NCI-H1092 (cell line): ENCODE data around the gene MRPS14.
A peak's percentile ranks its signal among the peaks of the same experiment; 100 is the strongest.
"Not testable (repeated sequence)": the region's sequence is repeated elsewhere in the genome, so short reads cannot be mapped to it uniquely, and the experiment has no call there.

Experiments
- DNase-seq: peaks from one replicate; lab custom pipeline; 2025; lab: John Stamatoyannopoulos, UW

Gene MRPS14

DNA sequence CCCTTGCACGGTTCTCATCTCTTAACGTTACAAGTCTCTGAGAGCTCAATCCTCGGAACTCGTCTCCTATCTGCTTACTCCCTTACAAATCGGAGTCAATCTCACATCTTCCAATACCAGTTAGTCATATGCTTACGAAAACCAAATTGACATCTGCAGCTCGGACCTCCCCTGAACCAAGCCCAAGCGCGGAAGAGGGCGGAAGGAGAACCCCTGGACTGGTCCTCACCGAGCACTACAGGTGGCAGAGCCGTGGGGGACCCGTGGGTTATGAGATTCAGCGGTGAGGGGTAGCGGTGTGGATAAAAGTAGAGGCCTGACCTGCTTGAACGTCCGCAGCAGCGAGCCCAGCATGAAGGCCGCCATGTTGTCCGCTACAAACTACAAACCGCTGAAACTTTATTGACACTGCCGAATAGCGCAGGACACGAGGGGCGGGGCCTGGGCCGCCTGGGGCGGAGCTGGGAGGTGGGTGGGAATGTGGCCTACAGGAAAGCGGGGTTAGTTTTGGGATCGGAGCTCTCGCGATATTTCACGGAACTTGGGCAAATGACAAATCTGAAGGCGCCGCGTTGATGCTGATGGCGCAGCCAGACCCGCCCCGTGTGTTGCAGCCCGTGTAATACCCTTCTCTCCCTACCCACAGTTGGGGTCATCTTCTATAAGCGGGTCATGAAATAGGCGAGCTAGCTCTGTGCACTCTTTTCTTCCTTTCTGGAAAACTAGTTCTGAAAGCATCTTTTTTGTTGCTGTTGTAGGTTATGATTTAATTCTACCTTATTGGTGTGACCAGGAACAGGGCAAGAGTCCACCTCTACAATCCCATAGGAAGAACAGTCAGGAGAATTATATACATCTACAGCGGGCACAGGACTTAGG lies at the start of gene MRPS14:
TSS of gene MRPS14 (minus strand) at position 383 of the 879 bp plus-strand sequence. CDS start at position 366, 17 bp downstream.
- peak; percentile 99 for DNase-seq

- peak; percentile 13 for DNase-seq
These were observed 49.1 kb upstream of the MRPS14 start for GRCh38 chr1:175072099-175072951.

GRCh38 chr1:175071276-175071943 lies 48.2 kb upstream of the MRPS14 start:
- DNase-seq, result no peak

GRCh38 chr1:175070818-175071217 lies 47.6 kb upstream of the MRPS14 start:
- DNase-seq, result no peak

GRCh38 chr1:175067362-175068106 lies 44.3 kb upstream of the MRPS14 start, which contains the start of gene TNN:
TNN (plus strand) TSS chr1:175067833; CDS start chr1:175077419, 9,586 bp downstream.
- DNase-seq, result no peak

DNA sequence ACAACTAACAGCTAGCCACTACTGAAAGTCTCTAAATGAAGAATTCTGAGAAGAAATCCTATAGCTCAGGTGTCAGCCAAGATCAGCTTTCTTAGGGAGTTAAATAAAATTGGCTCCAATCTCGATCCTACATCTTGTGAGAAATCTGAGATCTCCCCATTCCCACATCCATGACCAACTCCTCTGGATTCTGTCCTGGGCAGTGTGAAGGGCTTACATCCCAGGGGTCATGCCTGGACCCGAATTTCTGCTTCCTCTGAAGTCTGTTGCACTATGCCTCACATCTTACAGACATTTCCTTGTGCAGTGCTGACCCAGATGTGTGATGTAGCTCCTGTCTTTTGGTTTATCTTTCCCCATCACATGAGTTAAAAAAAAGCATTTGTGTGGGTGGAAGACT lies 39.6 kb upstream of the MRPS14 start:
- no peak for DNase-seq

DNA sequence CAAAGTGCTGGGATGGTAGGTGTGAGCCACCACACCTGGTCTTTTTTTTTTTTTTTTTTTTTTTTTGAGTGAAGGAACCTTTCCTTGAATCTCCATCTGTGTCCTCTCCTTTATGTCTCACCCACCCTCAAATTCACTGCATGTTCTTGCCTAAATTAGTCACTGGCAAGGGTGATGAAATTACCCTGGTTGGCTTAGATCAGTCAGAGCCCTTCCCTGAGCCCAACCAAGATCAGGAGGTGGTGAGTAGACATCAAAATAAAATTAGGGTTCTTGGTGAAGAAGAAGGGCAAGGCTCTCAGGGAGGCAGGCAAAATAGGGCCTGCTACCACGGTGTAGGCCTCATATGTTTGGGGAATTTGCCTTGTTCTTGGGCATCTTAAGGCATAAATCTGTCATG lies 39.1 kb upstream of the MRPS14 start:
- no peak for DNase-seq

DNA sequence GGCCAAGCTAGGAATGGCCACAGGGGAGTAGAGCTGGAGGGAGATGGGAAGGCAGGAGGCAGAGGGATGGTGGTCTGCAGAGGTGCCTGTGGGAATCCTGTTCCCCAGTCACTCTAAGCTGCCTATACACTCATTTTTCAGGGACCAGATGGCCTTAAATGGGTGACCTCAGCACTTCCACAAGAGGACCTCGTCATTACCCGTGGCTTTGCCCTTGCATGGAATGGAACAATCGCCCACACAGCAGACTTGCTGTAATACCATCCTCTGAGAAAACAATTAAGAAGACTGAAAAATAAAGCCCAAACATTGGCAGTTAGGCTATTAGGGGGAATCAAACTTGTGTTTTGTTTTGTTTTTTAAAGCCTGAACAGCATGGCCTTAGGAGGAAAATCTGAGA lies 31.5 kb upstream of the MRPS14 start:
- no peak for DNase-seq

- DNase-seq, result no peak
These were observed 27.8 kb upstream of the MRPS14 start for GRCh38 chr1:175050992-175051391.

GRCh38 chr1:175045519-175045918 lies 22.3 kb upstream of the MRPS14 start:
- no peak for DNase-seq

GRCh38 chr1:175045097-175045496 lies 21.9 kb upstream of the MRPS14 start:
- DNase-seq, result no peak

DNA sequence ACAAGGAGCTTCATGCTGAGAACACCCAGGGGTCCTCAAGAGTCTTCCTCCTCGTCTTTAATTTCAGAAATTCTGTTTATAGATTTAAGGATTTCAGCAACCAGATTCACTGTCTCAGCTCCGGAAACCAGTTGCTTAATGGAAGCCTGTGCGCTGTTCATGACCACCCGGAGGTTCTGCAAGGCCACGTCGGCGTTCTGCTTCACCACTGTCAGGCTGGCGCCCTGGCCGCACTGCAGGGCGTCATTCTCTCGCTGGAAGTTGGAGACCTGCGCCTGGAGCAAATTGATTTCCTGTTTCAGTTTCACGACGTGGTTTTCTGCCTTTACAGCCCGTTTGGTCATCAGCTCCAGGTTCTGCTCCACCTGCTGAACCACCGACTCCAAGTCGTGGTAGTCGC lies 21.4 kb upstream of the MRPS14 start:
- DNase-seq, result not testable (repeated sequence)

GRCh38 chr1:175043824-175044223 lies 20.6 kb upstream of the MRPS14 start:
- DNase-seq, result no peak

GRCh38 chr1:175042650-175043049 lies 19.4 kb upstream of the MRPS14 start:
- DNase-seq, result no peak

GRCh38 chr1:175040324-175040879 lies 17.2 kb upstream of the MRPS14 start:
- DNase-seq, result no peak

DNA sequence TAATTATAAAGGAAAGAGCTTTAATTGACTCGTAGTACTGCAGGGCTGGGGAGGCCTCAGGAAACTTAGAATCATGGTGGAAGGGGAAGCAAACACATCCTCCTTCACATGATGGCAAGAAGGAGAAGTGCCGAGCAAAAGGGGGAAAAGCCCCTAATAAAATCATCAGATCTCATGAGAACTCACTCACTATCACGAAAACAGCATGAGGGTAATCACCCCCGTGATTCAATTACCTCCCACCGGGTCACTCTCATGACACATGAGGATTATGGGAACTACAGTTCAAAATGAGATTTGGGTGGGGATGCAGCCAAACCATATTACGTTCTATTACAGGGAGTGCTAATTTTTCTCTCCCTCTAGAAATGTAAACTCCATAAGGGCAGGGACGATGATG lies 14.2 kb upstream of the MRPS14 start:
- no peak for DNase-seq

DNA sequence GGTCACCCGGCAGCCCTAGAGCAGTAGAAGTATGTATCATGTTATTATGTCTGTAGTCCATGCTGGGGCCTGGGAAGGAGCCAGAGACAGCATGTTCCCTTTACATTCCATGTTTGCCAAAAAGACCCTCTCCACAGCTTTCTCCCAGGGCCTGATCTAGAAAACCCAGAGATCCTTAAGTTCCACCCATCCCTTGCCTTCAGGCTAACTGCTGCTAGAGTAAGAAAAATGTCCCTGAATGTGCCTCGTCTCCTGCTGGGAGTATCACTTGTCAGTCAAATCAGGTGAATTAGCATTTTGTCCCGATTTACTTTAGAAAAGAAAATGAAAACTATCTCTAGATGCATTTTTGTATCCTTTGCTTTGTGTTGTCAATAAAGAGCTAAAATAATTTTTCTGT lies 13.3 kb upstream of the MRPS14 start:
- no peak for DNase-seq

GRCh38 chr1:175035865-175036264 lies 12.6 kb upstream of the MRPS14 start:
- DNase-seq, result no peak

GRCh38 chr1:175034775-175035174 lies 11.6 kb upstream of the MRPS14 start:
- no peak for DNase-seq

- no peak for DNase-seq
These were observed 10.7 kb upstream of the MRPS14 start for GRCh38 chr1:175033953-175034352.

DNA sequence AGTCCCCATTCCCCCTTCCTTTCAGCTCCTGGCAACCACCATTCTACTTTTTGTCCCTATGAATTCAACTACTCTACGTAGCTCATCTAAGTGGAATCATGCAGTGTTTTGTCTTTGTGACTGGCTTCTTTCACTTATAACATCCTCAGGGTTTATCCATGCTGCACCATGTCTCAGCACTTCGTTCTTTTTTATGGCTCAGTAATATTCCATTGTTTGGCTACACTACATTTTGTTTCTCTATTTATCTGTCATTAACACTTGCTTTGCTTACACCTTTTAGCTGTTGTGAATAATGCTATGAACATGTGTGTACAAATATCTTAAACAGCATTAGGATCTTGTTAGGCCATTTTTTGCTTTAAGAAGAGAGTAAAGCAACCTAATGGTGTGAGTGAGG lies 1.5 kb upstream of the MRPS14 start:
- no peak for DNase-seq
